SKM-1 (cell line): ENCODE results near the gene PPP2R2C.

Experiments used
- DNase-seq: peaks from one replicate; lab custom pipeline; 2025; ENCODE audit not compliant: unreplicated experiment; lab: John Stamatoyannopoulos, UW

Gene PPP2R2C

GRCh38 chr4:6494431-6495295, 22.2 kb upstream of the PPP2R2C start:
- no peak for DNase-seq

DNA sequence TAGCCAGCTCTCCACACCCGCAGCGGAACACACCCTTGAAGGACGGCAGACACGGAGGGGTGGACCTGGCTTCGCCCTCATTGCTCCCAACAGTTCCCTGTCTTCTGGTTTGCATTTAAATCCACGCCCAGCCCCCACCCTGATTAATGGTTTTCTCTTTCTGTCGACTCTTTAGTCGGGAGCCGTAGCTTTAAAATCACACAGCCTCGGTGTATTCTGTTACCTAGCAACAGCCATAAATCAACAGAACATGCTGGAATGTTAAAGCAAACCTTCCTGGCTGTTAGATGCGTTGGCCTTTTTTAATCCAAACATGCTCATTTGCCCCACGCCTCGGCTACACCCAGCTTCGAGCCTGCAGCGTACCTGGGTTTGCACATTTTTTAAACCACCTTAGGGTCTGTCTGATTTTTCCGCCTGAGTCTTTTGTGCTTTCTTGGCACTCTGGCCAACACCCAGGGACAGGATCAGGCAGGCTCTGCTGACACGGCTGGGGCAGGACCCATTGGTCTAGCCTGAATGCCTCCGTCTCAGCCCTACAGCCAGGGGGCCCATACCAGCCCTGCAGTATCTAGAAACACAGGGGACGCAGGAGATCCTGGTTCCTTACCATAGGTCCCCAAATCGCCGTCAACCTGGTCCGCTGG, 21.4 kb upstream of the PPP2R2C start:
- no peak for DNase-seq

DNA sequence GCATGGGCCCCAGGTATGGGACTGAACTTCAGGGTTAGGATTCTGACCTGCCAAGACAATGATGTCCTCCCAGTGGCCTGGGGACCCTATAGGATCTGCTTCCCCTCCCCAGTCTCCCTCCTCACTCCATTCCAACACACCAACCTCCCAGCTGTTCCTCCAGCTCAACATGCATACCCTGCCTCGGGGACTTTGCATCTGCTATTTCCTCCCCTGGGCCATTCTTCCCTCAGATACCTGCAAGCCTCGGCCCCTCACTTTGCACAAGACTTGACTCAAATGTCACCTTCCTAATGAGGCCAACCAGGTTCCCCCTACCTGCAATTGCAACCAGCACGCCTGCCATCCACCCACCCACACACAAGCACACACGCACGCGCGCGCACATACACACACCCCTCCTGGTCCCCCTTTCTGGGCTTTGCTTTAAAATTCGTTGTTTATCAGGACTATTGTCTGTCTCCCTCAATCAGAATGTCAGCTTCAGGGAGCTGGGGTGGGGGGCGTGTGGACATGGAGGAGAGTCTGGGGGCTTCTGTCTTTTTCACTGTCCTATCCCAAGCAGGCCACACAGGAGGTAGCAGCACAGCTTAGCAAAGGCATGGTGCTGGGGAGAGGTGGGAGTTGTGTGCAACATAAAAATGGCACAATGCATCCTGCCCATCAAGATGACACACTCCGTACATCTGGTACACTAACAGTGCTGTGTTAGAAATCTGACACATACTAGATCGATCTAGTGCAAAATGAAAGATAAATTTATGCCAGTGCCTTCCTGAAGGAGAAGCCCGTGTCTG, 20.6 kb upstream of the PPP2R2C start:
- DNase-seq = no peak

DNA sequence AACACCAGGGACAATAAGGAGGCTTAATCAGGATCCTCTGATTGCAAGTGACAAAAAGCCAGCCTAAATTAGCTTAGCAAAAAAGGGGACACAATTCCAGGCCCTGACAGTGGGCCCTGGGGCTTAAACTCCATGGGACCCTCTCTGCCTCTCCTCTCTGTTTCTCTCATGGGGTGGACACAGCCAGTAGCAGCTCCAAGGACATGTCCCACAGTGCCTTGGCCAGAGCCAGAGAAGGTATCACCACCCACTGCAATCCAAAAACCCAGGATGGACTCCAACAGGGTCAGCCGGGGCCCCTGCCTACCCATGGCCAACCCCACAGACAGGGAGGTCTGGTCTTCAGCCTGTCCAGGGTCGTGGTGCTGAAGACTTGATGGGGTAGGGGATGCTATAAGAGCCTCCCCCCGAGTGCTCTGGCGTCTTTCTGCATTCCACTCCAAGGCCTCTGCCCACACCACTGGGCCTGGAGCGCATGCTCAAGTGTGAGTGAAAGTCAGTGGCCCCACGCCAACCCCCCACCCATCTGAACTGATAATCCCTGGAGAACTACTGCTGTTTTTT, 19.7 kb upstream of the PPP2R2C start:
- no peak for DNase-seq

DNA sequence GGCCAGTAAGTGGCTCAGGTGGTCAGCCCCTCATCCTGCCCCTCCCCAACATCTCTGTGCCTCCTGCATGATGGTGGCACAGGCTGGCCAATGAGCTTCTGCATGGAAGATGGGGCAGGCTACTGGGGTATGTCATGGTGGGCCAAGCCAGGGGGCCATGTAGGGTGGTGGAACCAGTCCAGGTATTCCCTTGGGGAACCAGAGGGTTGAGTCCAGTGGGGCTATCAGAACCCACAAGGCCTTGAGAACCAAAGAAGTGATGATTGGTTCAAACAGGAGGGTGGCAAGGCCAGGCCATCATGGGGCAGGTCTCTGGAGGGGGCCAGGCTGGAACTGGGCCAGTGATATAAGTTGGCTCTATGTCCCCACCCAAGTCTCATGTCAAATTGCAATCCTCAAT, 18.8 kb upstream of the PPP2R2C start:
- no peak for DNase-seq

DNA sequence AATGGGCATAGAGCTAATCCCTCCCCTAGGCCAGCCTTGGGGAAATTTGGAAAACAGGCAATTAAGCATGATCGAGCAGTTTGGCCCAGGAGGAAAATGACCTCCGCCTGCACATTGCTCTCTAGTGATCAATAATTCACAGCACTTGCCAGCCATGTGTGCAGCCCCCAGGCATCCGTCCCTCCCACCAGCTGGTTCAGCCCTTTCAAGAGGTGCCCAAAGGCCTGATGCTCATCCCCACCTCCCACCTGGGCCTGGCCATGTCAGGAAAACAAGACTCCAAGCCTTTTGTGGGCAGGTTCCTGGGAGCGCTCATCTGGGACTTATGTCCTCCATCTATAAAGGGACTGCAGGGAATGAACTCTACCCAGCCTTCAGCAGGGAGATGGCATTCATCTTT, 17.5 kb upstream of the PPP2R2C start:
- no peak for DNase-seq

- no peak for DNase-seq
These were observed 15.1 kb upstream of the PPP2R2C start for GRCh38 chr4:6487466-6487865.

DNA sequence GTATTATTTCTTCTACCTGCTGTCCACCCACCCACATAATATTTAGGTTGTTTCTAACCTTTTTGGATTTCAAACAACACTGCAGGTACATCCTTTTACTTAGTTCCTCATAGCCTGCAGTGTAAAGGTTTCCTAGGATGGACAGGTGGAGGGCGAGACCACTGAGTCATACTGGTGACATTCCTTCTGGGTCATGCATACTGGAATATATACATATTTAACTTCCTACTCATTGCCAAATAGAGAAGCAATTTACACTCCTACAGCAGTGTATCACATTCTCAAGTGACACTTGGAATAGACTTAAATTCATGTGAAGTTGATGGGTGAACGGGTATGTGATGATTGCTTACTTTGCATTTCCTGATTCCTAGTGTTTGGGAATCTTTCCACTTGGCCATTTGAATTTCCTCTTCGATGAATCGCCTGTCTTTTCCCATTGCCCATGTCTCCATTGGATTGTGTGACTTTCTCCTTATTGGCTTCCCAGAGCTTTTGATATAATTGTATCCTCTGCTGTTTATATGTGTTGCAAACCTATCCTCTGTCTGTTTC, 8.2 kb upstream of the PPP2R2C start:
- no peak for DNase-seq

- DNase-seq = no peak
These were observed 6.3 kb upstream of the PPP2R2C start for GRCh38 chr4:6478546-6479220.

DNA sequence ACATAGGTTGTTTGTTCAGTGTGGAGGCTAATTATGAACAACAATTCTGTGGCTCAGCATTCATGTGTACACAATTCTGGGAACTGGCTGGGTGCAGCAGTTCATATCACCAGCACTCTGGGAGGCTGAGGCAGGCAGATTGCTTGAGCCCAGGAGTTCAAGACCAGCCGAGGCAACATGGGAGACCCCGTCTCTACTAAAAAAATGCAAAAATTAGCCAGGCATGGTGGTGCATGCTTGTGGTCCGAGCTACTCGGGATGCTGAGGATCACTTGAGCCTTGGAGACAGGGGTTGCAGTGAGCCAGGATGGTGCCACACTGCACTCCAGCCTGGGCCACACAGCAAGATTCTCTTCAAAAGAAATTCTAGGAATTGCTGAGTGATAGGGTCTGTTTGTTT, 4.5 kb upstream of the PPP2R2C start:
- no peak for DNase-seq

- no peak for DNase-seq
These were observed 3.1 kb upstream of the PPP2R2C start for GRCh38 chr4:6475492-6476020.

DNA sequence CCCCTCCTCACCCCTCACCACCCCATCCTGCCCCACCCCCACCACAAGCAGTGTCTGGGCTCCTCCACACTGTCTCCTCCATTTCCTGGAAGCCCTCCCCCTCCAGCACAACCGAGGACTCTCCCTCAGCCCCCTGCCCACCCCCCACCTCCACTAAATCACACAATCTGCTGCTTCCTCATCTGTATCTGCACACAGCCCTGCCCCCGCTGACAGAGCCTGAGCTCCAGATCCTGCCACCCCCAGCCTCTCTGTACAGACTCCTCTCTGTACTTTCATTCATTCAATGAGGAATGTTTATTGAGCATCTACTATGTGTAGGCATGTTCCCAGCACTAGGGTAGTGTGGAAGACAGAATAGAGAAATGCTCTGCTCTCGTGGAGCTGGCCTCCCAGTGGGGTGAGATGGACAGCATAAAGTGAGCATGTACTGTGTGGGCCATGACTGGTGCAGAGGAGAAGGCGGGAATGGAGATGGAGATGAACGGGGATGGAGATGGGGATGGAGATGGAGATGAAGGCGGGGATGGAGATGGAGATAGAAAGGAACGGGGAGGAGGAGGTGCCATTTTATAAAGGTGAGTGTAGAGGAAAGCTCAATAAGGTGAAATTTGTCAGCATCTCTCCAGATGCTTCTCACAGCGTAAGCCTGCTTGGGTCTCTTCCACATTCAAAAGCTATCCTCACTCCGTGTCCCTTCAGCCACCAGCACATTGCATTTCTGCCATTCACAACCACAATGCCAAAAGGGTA, 2.5 kb upstream of the PPP2R2C start:
- DNase-seq = no peak

DNA sequence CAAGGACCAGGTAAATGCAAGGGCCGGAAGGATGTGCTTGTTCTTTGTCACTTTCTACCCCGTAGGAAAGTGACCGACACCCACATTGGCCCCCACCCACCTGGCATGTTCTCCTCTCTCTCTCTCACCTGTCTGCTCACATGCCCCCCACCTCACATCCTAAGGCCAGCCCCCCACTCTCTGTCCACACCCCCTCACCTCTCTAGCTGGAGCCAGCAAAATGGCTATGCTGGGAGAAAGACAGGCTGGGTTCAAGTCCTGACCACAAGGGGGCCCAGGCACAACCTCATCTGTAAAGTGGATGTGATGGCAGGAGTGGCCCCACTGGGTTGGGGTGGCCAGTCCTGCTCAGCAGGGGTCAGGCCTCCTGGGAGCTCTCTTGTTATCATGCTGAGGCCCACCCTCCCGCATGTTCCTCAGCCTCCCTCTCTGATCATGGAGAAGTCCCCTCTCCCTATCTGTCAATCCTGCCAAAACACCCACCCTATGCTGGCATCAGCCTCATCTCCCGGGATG, 1.7 kb upstream of the PPP2R2C start:
- no peak for DNase-seq

- DNase-seq = no peak
These were observed 1.0 kb upstream of the PPP2R2C start for GRCh38 chr4:6473264-6474052.

- no peak for DNase-seq
These were observed 417 bp downstream of the PPP2R2C start for GRCh38 chr4:6472008-6472386.

DNA sequence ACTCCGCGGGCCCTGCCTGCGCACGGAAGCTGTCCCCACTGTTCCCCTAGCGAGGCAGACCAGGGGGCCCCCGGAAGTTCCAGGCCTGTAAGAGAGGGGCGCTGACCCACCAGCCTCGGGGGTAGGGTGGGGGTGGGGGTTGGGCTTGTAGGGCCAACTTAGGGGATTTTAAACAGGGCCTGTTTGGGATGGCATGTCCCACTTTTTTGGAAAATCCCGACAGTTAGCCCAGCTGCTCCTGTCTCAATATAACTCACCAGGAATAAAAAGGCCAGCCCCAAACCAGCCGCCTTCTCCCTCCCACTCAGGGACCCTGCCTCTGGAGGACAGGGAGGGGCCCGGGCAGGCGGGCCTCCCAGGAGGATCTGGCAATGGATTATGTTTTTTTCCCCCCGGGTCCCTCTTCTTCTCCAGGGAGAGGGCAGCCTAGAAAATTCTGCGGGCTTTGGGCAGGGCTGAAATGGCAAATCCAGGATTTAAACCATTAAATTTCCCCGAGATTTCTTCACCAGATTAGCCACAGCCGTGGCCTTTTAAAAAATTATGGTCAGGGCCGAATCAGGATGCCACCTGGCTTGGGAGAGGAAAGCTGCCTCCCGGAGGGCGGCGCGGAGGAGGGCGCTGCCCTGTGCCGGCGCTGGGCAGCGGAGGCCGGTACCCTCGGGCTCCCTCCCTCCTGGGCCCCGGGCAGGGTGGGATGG, 957 bp downstream of the PPP2R2C start:
- DNase-seq = no peak

GRCh38 chr4:6470502-6471306, 1.7 kb downstream of the PPP2R2C start:
- DNase-seq = no peak
